HepG2 (cell line): ENCODE data around the gene CGNL1. TPM values are rescaled to one million over a fixed set of nuclear protein-coding genes. Genes with fewer than 3 reads are reported as not detected.

Experiments
- ATAC-seq: fragments of 200-7000 bp; cut with Tn5 transposase; 3 replicates; pipeline ENCODE4 v1.9.1; 2020; ENCODE audit warnings: mild to moderate bottlenecking, moderate library complexity
- BruUV-seq: library from RNA; stranded (reverse); fragments of 400-500 nt; replicated peaks from 2 replicates; lab custom pipeline; 2021; lab: Mats Ljungman, UMichigan
- CTCF ChIA-PET: fragments of 300-600 bp; formaldehyde crosslinking; extraction: SDS; loops from one replicate; lab custom pipeline; 2021; ENCODE audit warnings: low total read pairs, inconsistent platforms, low intra/inter-chr PET ratio; lab: Yijun Ruan, JAX
- POLR2A ChIA-PET: fragments of 350-600 bp; sonication (Branson Sonifier 250); formaldehyde crosslinking; loops from one replicate; lab custom pipeline; 2020; ENCODE audit warnings: antibody characterized with exemption, inconsistent platforms; lab: Yijun Ruan, JAX
- DNase-seq: peaks from one replicate; pipeline ENCODE4 v3.0.0-alpha.2; 2015; ENCODE audit warnings: low spot score
- FAIRE-seq: peaks from 3 replicates; lab custom pipeline; 2011; peaks lifted over from hg19 to GRCh38; lab: Jason Lieb, UNC
- H2AFZ ChIP-seq: one replicate; pipeline ENCODE4 v1.6.1; 2011; ENCODE audit warnings: low read length, inconsistent platforms
- H3K27ac ChIP-seq: fragments of 300-600 bp; 3 replicates; pipeline ENCODE4 v1.8.0; 2011; ENCODE audit warnings: mixed run types, mild to moderate bottlenecking, mixed read lengths, low read length, inconsistent platforms; ENCODE audit not compliant: insufficient read depth; ENCODE audit errors: extremely low read length
- H3K27me3 ChIP-seq, 2 experiments: fragments of 200-600 bp in 1 of 2; 2 replicates in 1 of 2; 3 replicates in 1 of 2; pipeline versions ENCODE4 v1.6.0 to v1.8.0; 2011; ENCODE audit warnings: low read length in 2 of 2, mild to moderate bottlenecking in 2 of 2, moderate library complexity in 2 of 2, inconsistent platforms in 1 of 2; ENCODE audit not compliant: insufficient read depth in 2 of 2, control insufficient read depth in 1 of 2
- H3K36me3 ChIP-seq, 2 experiments: fragments of 200-600 bp in 1 of 2; replicated peaks in 1 of 2; 2 replicates in 1 of 2; 3 replicates in 1 of 2; pipeline versions ENCODE4 v1.5.1 to v1.8.0; 2011; ENCODE audit warnings: low read length in 2 of 2, inconsistent platforms in 1 of 2; ENCODE audit not compliant: insufficient read depth in 2 of 2, control insufficient read depth in 1 of 2
- H3K4me1 ChIP-seq: 2 replicates; pipeline ENCODE4 v1.5.1; 2012; ENCODE audit warnings: low read length, inconsistent platforms; ENCODE audit not compliant: insufficient read depth
- H3K4me2 ChIP-seq: 2 replicates; pipeline ENCODE4 v1.6.0; 2011; ENCODE audit warnings: low read depth, low read length, inconsistent platforms
- H3K4me3 ChIP-seq, 3 experiments: fragments of 200-600 bp in 1 of 3; sonication (generic), shearing (Covaris generic) in 1 of 3; replicated peaks in 1 of 3; 2 replicates each; pipeline ENCODE4 v1.5.1; 2011 to 2016; ENCODE audit warnings: low read length in 3 of 3, inconsistent platforms in 2 of 3, low read depth in 2 of 3, mild to moderate bottlenecking in 2 of 3, control low read depth in 1 of 3, mixed read lengths in 1 of 3; ENCODE audit not compliant: insufficient read depth in 1 of 3
- H3K79me2 ChIP-seq: one replicate; pipeline ENCODE4 v1.6.1; 2011; ENCODE audit warnings: low read length, inconsistent platforms; ENCODE audit not compliant: insufficient read depth
- H3K9ac ChIP-seq: 2 replicates; pipeline ENCODE4 v1.6.0; 2011; ENCODE audit warnings: mild to moderate bottlenecking, low read depth, low read length, inconsistent platforms; ENCODE audit not compliant: insufficient read depth
- H3K9me3 ChIP-seq: 2 replicates; pipeline ENCODE4 v1.5.1; 2012; ENCODE audit warnings: mild to moderate bottlenecking, low read length
- H4K20me1 ChIP-seq: 2 replicates; pipeline ENCODE4 v1.6.0; 2011; ENCODE audit warnings: inconsistent platforms, mild to moderate bottlenecking, low read length, moderate library complexity; ENCODE audit not compliant: insufficient read depth
- ADNP ChIP-seq: sonication (generic); formaldehyde crosslinking; IDR thresholded peaks from 2 replicates; pipeline ENCODE4 v1.4.0; 2020; ENCODE audit warnings: missing genetic modification reagents
- KDM2A ChIP-seq: sonication (generic); formaldehyde crosslinking; IDR thresholded peaks from 2 replicates; pipeline ENCODE4 v1.4.0; 2020; ENCODE audit warnings: low read depth, missing genetic modification reagents, borderline replicate concordance
- KLF6 ChIP-seq: IDR thresholded peaks from 2 replicates; pipeline ENCODE4 v1.8.0; 2016; ENCODE audit warnings: missing biosample characterization, missing genetic modification reagents
- PHB2 ChIP-seq: fragments of 450-650 bp; IDR thresholded peaks from 2 replicates; pipeline ENCODE4 v1.6.1; 2018; ENCODE audit not compliant: partially characterized antibody
- RCOR2 ChIP-seq: IDR thresholded peaks from 2 replicates; pipeline ENCODE4 v1.6.1; 2016; ENCODE audit warnings: missing biosample characterization, missing genetic modification reagents
- TOE1 ChIP-seq: sonication (generic); formaldehyde crosslinking; IDR thresholded peaks from 2 replicates; pipeline ENCODE4 v1.4.0; 2020; ENCODE audit warnings: mild to moderate bottlenecking, missing genetic modification reagents
- ZMAT3 ChIP-seq: sonication (generic); formaldehyde crosslinking; conservative IDR thresholded peaks from 2 replicates; pipeline ENCODE4 v1.7.0; 2021; ENCODE audit warnings: missing genetic modification reagents
- ZNF484 ChIP-seq: sonication (generic); formaldehyde crosslinking; IDR thresholded peaks from 2 replicates; pipeline ENCODE4 v1.5.1; 2020; ENCODE audit warnings: mild to moderate bottlenecking, low read depth, missing genetic modification reagents, borderline replicate concordance
- ZNF501 ChIP-seq: sonication (generic); formaldehyde crosslinking; IDR thresholded peaks from 2 replicates; pipeline ENCODE4 v1.5.1; 2020; ENCODE audit warnings: mild to moderate bottlenecking, moderate library complexity, missing genetic modification reagents
- ZNF841 ChIP-seq: sonication (generic); formaldehyde crosslinking; IDR thresholded peaks from 2 replicates; pipeline ENCODE4 v1.8.1; 2023; ENCODE audit warnings: missing genetic modification reagents, borderline replicate concordance
- WGBS: methylation state at CpG from one replicate; pipeline ENCODE4 v1.1.6; 2017; ENCODE audit warnings: low lambda C conversion rate; 5-methylcytosine and 5-hydroxymethylcytosine counted together
- in situ Hi-C: cut with HindIII; loops from 2 replicates; pipeline ENCODE4 v1.10.0; 2017; ENCODE audit warnings: low pct_unique_long_range_greater_than_20kb; ENCODE audit not compliant: extremely low pct_ligation_motif_present
- intact Hi-C: fragments of 100-400 bp; cut with micrococcal nuclease; formaldehyde crosslinking; loops from one replicate; pipeline ENCODE4 v1.10.0; 2022; ENCODE audit not compliant: unreplicated experiment
- polyA plus RNA-seq, 8 experiments: library from polyadenylated mRNA; depleted of rRNA in 3 of 8; stranded (reverse) in 7 of 8; unstranded in 1 of 8; fragments of >200 nt; fragmentation: Illumina TruSeq in 4 of 8; extraction: Trizol in 4 of 8; gene quantifications; 2 replicates each; pipeline versions ENCODE4 v1.2.1 to v1.2.3, GENCODE V29; 2011 to 2016; ENCODE audit warnings: low read depth in 4 of 8, missing spikeins in 1 of 8, mixed read lengths in 1 of 8; ENCODE audit not compliant: insufficient read depth in 1 of 8
- total RNA-seq, 5 experiments: library from RNA; depleted of rRNA; stranded (reverse); fragments of >200 nt; fragmentation: Illumina TruSeq; extraction: Trizol; gene quantifications; 2 replicates each; pipeline ENCODE4 v1.2.3, GENCODE V29; 2016; ENCODE audit warnings: low read depth in 1 of 5
- TF ChIP-seq, protein P1 (sequence below): sonication (generic); formaldehyde crosslinking; IDR thresholded peaks from 2 replicates; pipeline ENCODE4 v1.5.0; 2020; ENCODE audit warnings: missing genetic modification reagents
- TF ChIP-seq, protein P2 (sequence below), 2 experiments: sonication (generic) in 1 of 2; formaldehyde crosslinking in 1 of 2; IDR thresholded peaks; 2 replicates each; pipeline versions ENCODE4 v1.5.1 to v1.6.1; 2011 to 2020; ENCODE audit warnings: borderline replicate concordance in 1 of 2, low read depth in 1 of 2, low read length in 1 of 2, mild to moderate bottlenecking in 1 of 2, missing genetic modification reagents in 1 of 2, moderate library complexity in 1 of 2

Gene CGNL1
- total and polyA plus RNA-seq, 2 of the 13 experiments (the other 11 are each of a cell fraction or from before 2014, with no cell fraction given) = 5.6 to 15.6 TPM

DNA sequence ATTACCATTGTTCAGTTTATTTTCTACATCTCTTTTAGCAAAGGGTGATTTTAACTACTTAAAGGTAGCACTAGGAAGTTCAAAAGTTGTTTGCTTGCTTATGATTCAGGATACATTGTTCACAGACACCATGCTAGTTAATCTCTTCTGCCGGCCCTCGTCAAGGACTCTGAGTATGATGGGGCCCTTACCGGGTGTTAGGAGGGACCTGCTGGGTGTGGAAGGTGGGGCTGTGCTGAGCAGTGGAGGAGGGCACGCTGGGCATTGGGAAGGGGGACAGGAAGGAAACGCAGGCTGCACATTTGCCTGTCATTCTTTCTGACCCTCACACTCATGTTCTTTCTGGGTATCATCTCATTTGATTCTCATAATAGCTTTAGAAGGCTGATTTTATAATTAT lies 150.3 kb downstream of the CGNL1 start:
- Histone ChIP-seq H3K9me3 (no peaks in the 10 kb centered on the region), H3K27ac (no peak overlapping the region), H3K36me3 (peaks cover 15 to 41% of the 10 kb centered on the region in 2 experiments; a peak in 4 of 5 replicates), H3K27me3 (no peaks in the 10 kb centered on the region), H3K4me3 (no peak overlapping the region), H3K9ac (no peak overlapping the region), H2AFZ (no peak overlapping the region), H3K4me1 (no peaks in the 10 kb centered on the region), H3K4me2 (no peak overlapping the region), H4K20me1 (no peaks in the 10 kb centered on the region), H3K79me2 (no peaks in the 10 kb centered on the region)
- ChIA-PET CTCF (interaction anchor here (0.8 to 3.1 kb wide), 4 partner anchors 150 to 186 kb away, joined by 3 to 61 read pairs (median 4); partner anchors contain the start of gene CGNL1), POLR2A (interaction anchor here (2.0 kb wide), 1 partner anchor 185 kb away, joined by 13 read pairs; no protein-coding TSS in a partner anchor)
- FAIRE-seq (no peak), ATAC-seq (no peak), DNase-seq (no peak)
- BruUV-seq = no TSS peak
- intact Hi-C loops (loop anchor here (1.0 to 5.0 kb wide), 3 partner anchors 49 to 186 kb away; no protein-coding TSS in a partner anchor), in situ Hi-C loops (loop anchor here (25.0 kb wide), 3 partner anchors 364 to 1039 kb away; no protein-coding TSS in a partner anchor)
- 76% methylated on average over 5 of the region's 5 CpGs for WGBS
- no peak for TF ChIP-seq PHB2
- TF ChIP-seq TOE1 = no peak

DNA sequence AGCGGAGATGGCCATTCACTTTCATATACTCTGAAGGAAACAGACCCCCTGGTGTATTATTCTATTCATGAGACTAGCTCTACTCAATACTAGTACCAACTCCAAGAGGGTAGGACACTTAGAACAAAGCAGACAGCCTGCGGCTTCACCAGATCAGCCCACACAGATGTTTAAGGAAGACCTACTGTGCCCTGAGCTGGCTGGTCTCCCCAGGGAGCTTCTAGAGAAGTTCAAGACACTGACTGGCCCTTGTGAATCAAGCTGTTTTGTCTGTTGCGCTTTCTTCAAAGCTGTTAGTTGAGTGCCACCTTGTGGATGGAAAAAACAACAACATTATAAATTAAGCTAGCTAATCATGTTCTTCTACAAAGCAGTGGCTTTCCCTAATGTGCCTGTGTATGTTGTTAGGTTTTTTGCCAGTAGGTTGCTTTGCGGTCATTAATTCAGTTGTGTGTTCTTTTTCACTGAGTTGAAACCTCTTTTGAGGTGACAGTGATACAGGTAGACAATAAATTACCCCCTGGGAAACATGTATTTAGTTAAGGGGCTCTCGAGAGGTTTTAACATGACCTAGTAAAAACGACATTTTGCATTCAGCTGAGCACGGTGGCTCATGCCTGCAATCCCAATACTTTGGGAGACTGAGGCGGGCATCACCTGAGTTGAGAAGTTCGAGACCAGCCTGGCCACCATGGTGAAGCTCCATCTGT lies 151.2 kb downstream of the CGNL1 start:
- no peak overlapping the region for H3K4me2 ChIP-seq
- H3K4me1 ChIP-seq = no peaks in the 10 kb centered on the region
- in situ Hi-C loops = loop anchor here (25.0 kb wide), 3 partner anchors 365 to 1040 kb away; no protein-coding TSS in a partner anchor
- ChIA-PET POLR2A (interaction anchor here (1.0 to 2.0 kb wide), 2 partner anchors 100 to 186 kb away, joined by 3 to 13 read pairs; no protein-coding TSS in a partner anchor), CTCF (interaction anchor here (0.8 to 3.1 kb wide), 4 partner anchors 151 to 187 kb away, joined by 3 to 61 read pairs (median 4); partner anchors contain the start of gene CGNL1)
- no peaks in the 10 kb centered on the region for H4K20me1 ChIP-seq
- FAIRE-seq (peak; percentile 87), DNase-seq (peak; percentile 76), ATAC-seq (peak; percentile 58)
- H3K27ac ChIP-seq = no peak overlapping the region
- H3K79me2 ChIP-seq = no peaks in the 10 kb centered on the region
- H3K9me3 ChIP-seq = no peaks in the 10 kb centered on the region
- H3K9ac ChIP-seq = no peak overlapping the region
- intact Hi-C loops = loop anchor here (1.0 to 5.0 kb wide), 3 partner anchors 50 to 187 kb away; no protein-coding TSS in a partner anchor
- no peaks in the 10 kb centered on the region for H3K27me3 ChIP-seq
- H3K36me3 ChIP-seq = peaks cover 15 to 49% of the 10 kb centered on the region in 2 experiments; a peak in 4 of 5 replicates
- 70% methylated on average over 8 of the region's 9 CpGs for WGBS
- no peak overlapping the region for H3K4me3 ChIP-seq
- no peak overlapping the region for H2AFZ ChIP-seq
- no TSS peak for BruUV-seq
- TF ChIP-seq ZNF484 (CRISPR knock-in tag) (no peak), ZMAT3 (CRISPR knock-in tag) (no peak), RCOR2 (CRISPR knock-in tag) (no peak), ZNF841 (CRISPR knock-in tag) (no peak), ZNF501 (CRISPR knock-in tag) (0 out of 2 replicates have a peak, but pooled peaks have one; percentile 50), KDM2A (CRISPR knock-in tag) (0 out of 2 replicates have a peak, but pooled peaks have one; percentile 24), KLF6 (CRISPR knock-in tag) (0 out of 2 replicates have a peak, but pooled peaks have one; percentile 33), ADNP (CRISPR knock-in tag) (no peak)
- TF ChIP-seq, protein P1, sequence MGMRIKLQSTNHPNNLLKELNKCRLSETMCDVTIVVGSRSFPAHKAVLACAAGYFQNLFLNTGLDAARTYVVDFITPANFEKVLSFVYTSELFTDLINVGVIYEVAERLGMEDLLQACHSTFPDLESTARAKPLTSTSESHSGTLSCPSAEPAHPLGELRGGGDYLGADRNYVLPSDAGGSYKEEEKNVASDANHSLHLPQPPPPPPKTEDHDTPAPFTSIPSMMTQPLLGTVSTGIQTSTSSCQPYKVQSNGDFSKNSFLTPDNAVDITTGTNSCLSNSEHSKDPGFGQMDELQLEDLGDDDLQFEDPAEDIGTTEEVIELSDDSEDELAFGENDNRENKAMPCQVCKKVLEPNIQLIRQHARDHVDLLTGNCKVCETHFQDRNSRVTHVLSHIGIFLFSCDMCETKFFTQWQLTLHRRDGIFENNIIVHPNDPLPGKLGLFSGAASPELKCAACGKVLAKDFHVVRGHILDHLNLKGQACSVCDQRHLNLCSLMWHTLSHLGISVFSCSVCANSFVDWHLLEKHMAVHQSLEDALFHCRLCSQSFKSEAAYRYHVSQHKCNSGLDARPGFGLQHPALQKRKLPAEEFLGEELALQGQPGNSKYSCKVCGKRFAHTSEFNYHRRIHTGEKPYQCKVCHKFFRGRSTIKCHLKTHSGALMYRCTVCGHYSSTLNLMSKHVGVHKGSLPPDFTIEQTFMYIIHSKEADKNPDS (CRISPR knock-in tag) = no peak
- TF ChIP-seq, protein P2, sequence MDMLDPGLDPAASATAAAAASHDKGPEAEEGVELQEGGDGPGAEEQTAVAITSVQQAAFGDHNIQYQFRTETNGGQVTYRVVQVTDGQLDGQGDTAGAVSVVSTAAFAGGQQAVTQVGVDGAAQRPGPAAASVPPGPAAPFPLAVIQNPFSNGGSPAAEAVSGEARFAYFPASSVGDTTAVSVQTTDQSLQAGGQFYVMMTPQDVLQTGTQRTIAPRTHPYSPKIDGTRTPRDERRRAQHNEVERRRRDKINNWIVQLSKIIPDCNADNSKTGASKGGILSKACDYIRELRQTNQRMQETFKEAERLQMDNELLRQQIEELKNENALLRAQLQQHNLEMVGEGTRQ (IDR thresholded peaks at IDR 0.05; ENCODE audit: low read depth, low read length) = no peak
- TF ChIP-seq, protein P2 (CRISPR knock-in tag; IDR thresholded peaks at IDR 0.05; ENCODE audit: borderline replicate concordance) = no peak
